ENCODE data around the gene LUM.

The LUM gene

GRCh38 chr12:91111366-91112325 is at the start of gene LUM:
TSS of gene LUM (minus strand) at chr12:91111494. CDS start at chr12:91108979, 2,515 bp downstream.
- DNase-seq (ENCODE audit: low read depth, low spot score): peak; percentile 72
- H3K4me3 ChIP-seq (ENCODE audit: low read depth, low read length): peak within 1 kb of the TSS; percentile 44
- no peak for TF ChIP-seq CTCF (IDR thresholded peaks at IDR 0.05; ENCODE audit: low read depth, low read length)
- in situ Hi-C loops (cut with HindIII; ENCODE audit: low sequenced_read_pairs): no loop called here

- no peak for TF ChIP-seq CTCF (IDR thresholded peaks at IDR 0.05; ENCODE audit: low read depth, low read length)
- DNase-seq (ENCODE audit: low read depth, low spot score): no peak
- in situ Hi-C loops (cut with HindIII; ENCODE audit: low sequenced_read_pairs): no loop called here
- H3K4me3 ChIP-seq (ENCODE audit: low read depth, low read length): no peak overlapping the region
These were observed 49.7 kb upstream of the LUM start for GRCh38 chr12:91161009-91161408.

- TF ChIP-seq CTCF (IDR thresholded peaks at IDR 0.05; ENCODE audit: low read depth, low read length): no peak
- no peak overlapping the region for H3K4me3 ChIP-seq (ENCODE audit: low read depth, low read length)
- DNase-seq (ENCODE audit: low read depth, low spot score): no peak
- in situ Hi-C loops (cut with HindIII; ENCODE audit: low sequenced_read_pairs): no loop called here
These were observed 44.7 kb upstream of the LUM start for GRCh38 chr12:91155990-91156389.

GRCh38 chr12:91154131-91154530 is 42.8 kb upstream of the LUM start:
- in situ Hi-C loops (cut with HindIII; ENCODE audit: low sequenced_read_pairs): no loop called here
- DNase-seq (ENCODE audit: low read depth, low spot score): no peak
- H3K4me3 ChIP-seq (ENCODE audit: low read depth, low read length): no peak overlapping the region
- no peak for TF ChIP-seq CTCF (IDR thresholded peaks at IDR 0.05; ENCODE audit: low read depth, low read length)

GRCh38 chr12:91144053-91144452 is 32.8 kb upstream of the LUM start:
- no peak for TF ChIP-seq CTCF (IDR thresholded peaks at IDR 0.05; ENCODE audit: low read depth, low read length)
- DNase-seq (ENCODE audit: low read depth, low spot score): peak; percentile 51
- H3K4me3 ChIP-seq (ENCODE audit: low read depth, low read length): no peak overlapping the region
- in situ Hi-C loops (cut with HindIII; ENCODE audit: low sequenced_read_pairs): no loop called here

GRCh38 chr12:91143206-91143605 is 31.9 kb upstream of the LUM start:
- DNase-seq (ENCODE audit: low read depth, low spot score): no peak
- TF ChIP-seq CTCF (IDR thresholded peaks at IDR 0.05; ENCODE audit: low read depth, low read length): no peak
- in situ Hi-C loops (cut with HindIII; ENCODE audit: low sequenced_read_pairs): no loop called here
- H3K4me3 ChIP-seq (ENCODE audit: low read depth, low read length): no peak overlapping the region

Data from astrocyte of the spinal cord (primary cell).